ENCODE data around the gene VPS16.
"Not testable (repeated sequence)": the region's sequence is repeated elsewhere in the genome, so short reads cannot be mapped to it uniquely, and the experiment has no call there.

VPS16 gene

DNA sequence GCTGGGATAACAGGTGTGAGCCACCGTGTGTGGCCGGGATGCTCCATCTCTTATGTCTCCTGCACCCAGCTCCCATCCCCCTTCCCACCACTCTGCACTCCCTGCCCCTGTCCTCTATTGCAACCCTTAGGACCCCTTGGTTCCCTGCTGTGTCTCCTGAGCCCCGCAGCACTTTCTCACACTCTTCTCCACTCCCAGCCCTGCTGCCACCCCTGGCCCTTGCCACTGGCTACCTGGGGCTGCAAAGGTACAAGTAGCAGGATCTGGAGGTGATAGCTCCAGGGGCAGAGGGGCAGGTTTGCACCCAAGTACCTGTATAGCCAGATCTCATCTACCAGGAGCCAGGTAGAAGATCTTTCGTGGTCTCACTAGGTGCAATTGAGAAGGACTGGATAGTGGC lies 33.5 kb upstream of the VPS16 start:
- DNase-seq (ENCODE audit: low read depth in 2 of 2) = no peak

DNA sequence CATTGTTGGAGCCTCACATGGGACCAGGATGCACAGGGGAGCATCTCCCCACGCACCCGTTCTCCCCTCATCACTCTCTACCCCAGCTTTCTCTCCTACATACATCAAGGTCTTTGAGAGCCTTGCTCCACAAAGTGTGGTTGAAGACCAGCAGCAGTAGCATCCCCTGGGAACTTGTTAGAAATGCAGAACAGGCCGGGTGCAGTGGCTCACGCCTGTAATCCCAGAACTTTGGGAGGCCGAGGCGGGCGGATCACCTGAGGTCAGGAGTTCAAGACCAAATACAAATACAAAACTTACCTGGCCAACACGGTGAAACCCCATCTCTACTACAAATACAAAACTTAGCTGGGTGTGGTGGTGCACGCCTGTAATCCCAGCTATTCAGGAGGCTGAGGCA lies 32.6 kb upstream of the VPS16 start:
- not testable (repeated sequence) for DNase-seq (ENCODE audit: low read depth in 2 of 2)

DNA sequence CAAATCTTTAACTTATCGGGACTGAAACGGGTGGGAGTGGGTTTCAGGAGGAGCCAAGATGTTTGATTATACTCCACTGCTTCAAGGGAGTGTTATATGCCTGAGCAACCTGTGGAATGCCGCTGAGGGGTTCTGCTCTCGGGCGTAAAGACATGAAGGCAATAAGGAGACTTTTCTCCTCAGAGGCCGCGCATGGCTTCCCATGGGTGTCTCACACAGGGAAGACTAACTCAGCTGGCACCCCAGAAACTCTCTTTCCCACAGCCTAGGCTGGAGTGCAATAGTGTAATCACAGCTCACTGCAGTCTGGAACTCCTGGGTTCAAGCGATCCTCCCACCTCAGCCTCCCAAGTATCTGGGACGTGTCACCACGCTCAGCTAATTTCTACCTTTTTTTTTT lies 30.9 kb upstream of the VPS16 start:
- no peak for DNase-seq (ENCODE audit: low read depth in 2 of 2)

DNA sequence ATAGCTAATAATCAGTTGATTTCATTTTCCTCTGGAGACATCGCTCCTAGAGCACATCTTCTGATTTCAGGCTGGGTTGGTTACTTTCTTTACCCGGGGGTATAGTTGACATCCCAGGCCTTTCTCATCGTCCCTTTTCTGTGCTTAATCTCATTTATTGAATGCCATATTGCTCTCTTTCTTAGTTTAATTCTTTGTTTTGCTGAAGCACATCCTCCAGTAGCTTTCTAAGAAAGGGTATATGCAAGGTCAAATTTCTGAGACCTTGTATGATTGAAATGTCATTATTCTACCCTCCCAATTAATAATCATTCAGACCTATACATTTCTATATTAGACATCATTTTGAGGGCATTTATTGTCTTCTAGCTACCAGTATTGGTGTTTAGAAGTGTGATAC lies 28.4 kb upstream of the VPS16 start:
- no peak for DNase-seq (ENCODE audit: low read depth in 2 of 2)

DNA sequence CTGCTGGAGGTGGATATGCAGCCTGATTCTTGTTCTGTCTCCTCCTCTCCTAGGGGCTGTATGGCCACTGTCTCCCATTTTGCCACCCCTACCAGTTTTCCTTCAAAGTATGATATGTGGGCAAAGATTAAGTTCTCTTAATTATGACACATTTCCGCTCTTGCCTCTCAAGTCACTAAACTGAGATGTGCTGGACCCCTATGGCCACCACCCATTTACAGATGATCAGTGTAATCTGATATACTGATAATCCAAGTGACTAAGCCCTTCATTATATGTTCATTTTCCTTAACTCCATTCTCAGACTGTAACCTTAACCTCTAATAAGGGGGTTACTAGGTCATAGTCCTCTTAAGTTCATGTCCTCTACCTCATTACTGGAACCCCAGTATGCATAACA lies 26.5 kb upstream of the VPS16 start:
- no peak for DNase-seq (ENCODE audit: low read depth in 2 of 2)

DNA sequence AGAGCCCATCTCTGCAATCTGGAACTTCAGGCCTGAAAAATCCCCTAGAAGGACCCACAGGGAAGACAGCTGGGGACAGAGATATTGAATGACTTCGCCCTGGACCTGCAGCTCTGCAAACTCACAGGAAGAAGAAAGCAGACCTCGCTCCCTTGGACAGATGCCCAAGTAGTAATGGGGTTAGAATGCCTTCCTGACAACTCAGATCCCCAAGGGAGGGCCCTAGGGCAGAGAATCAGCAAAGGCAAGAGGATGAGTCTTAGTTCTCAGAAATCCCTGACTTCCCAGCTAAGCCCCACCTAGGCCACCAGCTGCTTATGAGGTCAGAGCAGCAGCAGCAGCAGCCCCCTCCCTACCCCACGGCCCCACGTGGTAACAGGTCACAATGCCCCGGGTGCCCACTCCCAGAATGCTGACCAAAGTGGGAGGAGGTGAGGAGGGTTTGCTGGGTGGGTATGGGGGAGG lies 25.9 kb upstream of the VPS16 start, which contains the start of gene C20orf141:
Gene C20orf141, plus strand, starts transcription at position 401 of the 465 bp plus-strand sequence. CDS start 198 bp downstream, outside the sequence.
- no peak for DNase-seq (ENCODE audit: low read depth in 2 of 2)

DNA sequence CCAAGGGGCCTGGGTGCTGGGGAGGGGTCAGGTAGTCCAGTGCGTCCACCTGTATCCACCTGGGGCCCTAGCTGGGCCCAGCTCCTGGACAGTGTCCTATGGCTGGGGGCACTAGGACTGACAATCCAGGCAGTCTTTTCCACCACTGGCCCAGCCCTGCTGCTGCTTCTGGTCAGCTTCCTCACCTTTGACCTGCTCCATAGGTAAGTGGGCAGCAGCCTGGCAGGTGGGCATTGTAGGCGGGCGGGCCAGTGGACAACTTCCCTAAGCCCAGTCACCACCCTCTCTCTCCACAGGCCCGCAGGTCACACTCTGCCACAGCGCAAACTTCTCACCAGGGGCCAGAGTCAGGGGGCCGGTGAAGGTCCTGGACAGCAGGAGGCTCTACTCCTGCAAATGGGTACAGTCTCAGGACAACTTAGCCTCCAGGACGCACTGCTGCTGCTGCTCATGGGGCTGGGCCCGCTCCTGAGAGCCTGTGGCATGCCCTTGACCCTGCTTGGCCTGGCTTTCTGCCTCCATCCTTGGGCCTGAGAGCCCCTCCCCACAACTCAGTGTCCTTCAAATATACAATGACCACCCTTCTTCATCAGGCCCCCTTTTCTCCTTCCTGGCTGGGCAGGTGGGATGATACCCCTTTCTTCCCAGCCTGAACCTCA lies 25.2 kb upstream of the VPS16 start:
- DNase-seq (ENCODE audit: low read depth in 2 of 2) = no peak

DNA sequence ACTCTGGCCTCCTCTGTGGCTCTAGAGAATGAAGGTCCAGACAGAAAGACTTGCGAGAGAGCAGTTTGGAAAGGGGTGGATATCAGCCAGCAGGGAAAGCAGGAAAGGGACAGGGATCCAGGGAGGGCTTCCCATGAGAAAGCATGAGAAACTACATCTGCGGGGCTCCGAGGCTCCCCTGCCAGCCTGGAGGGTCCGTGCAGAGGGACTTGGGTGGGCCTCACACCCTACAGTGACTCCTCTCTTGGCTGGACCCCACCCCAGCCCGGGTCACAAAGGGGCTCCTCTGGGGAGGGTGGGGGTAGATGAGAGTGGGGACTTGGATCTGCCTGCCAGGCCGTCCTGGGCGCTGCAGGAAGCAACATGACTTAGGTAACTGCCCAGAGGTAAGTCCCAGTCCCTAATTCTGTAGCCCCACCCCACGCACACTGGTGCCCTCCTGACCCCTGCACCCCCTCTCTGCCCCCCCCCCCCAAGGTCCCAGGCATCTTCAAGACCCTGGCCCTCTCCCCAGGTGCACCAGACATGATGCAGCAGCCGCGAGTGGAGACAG lies 24.4 kb upstream of the VPS16 start, which contains the start of gene TMEM239:
Gene TMEM239, plus strand, starts transcription at position 335 of the 553 bp plus-strand sequence. Its CDS starts 191 bp downstream, at position 526.
- DNase-seq (ENCODE audit: low read depth in 2 of 2) = no peak

DNA sequence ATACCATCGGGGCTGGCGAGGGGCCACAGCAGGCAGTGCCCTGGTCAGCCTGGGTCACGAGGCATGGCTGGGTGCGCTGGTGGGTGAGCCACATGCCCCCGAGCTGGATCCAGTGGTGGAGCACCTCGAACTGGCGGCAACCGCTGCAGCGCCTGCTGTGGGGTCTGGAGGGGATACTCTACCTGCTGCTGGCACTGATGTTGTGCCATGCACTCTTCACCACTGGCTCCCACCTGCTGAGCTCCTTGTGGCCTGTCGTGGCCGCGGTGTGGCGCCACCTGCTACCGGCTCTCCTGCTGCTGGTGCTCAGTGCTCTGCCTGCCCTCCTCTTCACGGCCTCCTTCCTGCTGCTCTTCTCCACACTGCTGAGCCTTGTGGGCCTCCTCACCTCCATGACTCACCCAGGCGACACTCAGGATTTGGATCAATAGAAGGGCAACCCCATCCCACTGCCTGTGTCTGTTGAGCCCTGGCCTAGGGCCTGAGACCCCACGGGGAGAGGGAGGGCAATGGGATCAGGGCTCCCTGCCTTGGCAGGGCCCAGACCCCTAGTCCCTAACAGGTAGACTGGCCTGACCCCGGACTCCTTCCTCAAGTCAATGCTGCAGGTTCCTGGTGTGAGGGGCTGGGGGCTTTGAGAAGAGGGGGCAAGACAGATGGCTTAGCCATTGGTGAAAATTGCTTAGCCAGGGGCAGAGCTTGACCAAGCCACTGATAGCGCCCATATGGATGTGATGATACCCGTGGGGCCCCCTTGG lies 23.8 kb upstream of the VPS16 start:
- DNase-seq (ENCODE audit: low read depth in 2 of 2) = no peak

DNA sequence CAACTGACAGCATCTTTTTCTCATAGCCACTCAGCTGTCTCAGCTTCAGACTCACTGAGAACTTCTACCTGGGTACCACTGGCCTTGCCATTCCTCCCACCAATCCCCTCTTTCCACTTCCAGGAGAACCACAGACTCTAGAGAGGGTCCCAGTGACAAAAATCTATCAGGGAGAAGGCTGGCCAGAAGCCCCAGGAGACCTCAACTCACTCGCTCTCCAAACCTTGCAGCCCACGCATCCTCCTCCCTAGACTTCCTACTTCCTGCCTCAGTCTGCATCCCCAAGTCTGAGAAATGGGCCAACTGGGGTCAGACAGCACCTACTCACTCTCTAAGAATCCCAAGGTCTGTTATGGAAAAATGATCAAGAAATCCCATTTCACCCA lies 23.2 kb upstream of the VPS16 start:
- no peak for DNase-seq (ENCODE audit: low read depth in 2 of 2)

DNA sequence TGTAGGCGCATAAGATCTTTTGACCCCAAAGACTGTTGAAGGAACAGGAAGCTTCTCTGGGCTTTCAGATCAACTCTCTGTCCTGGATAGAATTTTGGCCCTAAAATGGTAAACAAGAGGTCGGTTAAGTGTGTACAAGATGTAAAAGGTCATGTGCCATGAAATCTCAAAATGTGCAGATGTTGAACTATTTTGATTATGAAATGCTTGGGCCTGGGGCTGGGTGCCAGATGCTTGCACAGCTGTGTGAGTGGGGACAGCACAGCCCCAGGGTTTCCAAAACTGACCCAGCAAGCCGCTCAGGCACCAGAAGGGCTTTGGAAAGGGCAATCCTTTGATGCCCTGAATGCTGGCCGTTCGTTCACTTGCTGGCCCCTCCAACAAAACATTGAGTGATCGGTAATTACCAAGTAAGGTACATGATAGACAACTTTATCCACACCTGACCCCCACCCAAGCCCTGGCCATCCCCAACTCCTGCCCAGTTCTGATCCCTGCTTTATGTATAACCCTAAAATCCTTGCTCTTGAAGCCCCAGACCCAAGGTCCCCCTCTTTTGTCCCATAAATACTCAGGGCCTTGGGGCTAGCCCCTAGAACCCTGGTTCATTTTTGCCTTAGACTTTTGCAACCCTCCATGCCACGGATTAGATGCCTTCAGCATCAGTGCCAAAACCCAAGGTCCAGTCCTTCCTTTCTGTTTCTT lies 22.5 kb upstream of the VPS16 start:
- DNase-seq (ENCODE audit: low read depth in 2 of 2) = no peak

DNA sequence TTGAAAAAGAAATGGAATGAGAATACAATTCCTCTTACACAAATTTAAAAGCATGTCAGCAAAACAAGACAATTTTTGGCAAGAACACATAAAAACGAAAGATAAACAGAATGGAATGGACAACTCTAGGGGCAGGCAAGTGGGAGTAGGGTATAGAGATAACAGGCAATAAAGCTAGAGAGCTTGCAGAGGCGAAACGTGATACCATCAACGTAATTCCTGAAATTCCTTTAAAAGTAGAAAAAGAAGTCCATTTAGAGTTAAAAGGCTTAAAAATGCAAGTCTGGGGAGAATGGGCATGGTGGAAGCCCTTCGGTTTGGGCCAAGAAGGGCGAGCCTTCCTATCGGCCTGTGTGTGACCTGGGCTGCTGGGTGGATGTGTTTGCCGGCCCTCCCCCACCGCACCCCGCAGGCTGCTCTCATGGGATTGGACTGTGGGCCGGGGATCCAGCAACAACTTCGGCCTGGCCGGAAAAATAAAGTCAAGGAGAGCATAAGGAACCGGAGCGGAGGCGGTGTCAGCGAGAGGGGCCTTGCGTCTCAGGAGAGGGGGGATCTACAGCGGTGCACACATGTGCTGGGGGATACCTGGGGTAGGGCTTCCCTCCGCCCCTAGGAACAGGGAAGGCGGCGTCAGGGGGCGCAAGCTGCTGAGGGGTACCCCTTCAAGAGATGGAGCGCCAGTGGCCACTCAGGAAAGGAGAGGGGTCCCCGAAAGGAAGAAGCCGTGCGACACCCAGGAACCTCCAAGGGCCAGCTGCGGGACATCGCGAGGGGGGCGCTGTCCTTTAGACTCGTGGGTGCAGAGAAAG lies 20.3 kb upstream of the VPS16 start:
- no peak for DNase-seq (ENCODE audit: low read depth in 2 of 2)

DNA sequence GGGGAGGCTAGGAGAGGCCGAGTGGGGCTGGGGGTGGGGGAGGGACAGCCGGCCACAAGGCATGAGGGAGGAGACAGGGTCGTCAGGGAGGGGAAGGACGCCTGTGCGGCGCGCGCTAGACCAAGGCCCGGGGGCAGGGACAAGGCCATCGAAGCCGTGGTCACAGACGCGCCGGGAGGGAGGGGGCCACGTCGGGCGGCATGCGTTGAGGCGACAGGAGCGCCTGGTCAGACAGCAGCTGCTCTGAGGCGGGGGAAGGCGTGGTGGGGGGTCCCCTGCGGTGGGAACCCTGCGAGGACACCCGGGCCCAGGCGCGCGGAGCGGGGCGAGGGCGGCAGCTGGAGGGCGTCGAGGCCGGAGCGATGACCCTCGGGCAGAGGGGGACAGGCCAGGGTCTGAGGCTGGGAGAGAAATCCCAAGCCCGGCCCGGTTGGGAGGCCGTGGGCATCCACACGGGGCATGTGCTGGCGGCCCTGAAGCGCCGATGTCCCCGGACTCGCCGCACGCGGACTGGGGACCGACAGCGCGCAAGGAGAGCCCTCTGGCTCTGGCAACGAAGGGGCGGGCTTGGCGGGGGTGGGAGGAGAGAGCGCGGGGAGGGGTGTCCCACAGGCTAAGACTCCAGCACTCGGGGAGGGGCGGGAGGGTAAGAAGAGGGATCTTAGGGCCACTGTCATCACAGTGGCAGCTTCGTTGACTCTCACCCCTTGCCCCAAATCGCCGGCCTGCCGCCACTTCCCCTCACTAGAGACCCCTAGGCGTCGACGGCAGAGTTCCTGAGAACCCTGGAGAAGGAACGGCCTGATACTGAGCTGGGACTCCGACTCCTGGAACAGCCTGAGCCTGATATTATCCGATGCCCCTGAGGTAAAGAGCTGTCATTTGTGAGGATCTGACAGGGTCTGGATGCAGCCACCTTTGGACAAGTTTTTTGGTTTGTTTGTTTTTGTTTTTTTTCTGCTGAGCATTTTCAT lies 19.4 kb upstream of the VPS16 start:
- no peak for DNase-seq (ENCODE audit: low read depth in 2 of 2)

DNA sequence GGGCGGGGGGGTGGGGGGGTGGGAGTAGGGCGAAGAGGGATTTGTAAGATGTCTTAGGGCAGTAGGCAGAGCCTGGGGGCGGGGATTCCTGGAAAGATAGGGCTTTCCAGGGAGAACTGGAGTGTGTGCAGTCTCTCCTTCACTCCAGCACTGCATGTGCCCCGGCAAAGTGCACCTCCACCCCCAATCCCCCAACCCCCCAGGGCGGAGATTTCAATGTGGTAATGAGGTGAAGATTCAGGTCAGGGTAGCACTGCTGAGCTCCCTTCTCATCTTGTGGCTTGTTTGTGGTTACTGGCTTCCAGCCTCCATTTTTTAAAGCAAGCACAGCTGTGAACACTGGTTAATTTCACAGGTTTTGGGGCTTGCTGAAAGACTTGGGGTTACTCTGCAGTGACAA lies 18.5 kb upstream of the VPS16 start:
- DNase-seq (ENCODE audit: low read depth in 2 of 2) = peak; percentile 14 to 25

DNA sequence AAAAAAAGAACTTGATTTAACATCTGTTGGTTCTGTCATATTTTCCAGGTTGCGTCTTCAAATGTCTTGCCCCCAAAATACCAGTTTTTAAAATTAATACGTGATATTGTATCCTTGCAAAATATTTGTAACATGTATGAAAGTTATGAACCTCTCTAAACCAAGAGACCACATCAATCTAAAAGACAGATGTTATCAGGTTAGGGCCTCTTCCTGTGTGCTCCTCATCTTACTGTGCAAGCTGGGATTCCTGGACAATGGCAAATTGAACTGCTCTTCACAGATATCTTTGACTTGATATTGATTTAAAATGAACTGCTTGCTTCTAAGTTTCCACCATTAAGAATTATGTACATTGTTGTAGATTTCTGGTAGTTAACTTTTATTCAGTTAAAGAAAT lies 14.8 kb upstream of the VPS16 start:
- no peak for DNase-seq (ENCODE audit: low read depth in 2 of 2)

DNA sequence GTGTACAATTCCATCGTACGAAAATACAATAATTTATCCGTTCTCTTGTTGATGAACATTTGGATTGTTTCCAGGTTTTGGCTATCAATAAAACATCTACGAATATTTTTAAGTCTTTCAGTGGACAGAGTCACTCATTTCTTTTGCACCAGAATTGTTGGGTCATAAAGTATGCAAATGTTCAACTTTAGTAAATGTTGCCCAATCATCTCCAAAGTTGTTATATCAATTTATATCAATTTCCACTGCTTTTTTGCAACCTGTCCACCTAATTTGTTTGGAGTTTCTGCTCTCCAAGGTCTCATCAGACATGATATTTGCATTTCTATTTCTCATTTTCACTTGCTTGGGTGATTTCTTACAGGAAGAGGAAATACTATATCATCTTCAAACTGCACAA lies 13.9 kb upstream of the VPS16 start:
- DNase-seq (ENCODE audit: low read depth in 2 of 2) = no peak

DNA sequence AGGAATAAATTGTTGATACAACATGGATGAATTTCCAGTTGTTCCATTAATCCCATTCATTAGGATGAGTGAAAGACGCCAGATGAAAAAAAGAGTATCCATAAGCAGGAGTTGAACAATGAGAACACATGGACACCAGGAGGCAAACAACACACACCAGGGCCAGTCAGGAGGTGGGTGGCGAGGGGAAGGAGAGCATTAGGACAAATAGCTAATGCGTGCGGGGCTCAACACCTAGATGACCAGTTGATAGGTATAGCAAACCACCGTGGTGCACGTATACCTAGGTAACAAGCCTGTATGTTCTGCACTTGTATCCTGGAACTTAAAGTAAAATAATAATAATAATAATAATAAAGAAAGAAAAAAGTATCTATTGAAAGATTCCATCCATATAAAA lies 11.2 kb upstream of the VPS16 start:
- no peak for DNase-seq (ENCODE audit: low read depth in 2 of 2)

DNA sequence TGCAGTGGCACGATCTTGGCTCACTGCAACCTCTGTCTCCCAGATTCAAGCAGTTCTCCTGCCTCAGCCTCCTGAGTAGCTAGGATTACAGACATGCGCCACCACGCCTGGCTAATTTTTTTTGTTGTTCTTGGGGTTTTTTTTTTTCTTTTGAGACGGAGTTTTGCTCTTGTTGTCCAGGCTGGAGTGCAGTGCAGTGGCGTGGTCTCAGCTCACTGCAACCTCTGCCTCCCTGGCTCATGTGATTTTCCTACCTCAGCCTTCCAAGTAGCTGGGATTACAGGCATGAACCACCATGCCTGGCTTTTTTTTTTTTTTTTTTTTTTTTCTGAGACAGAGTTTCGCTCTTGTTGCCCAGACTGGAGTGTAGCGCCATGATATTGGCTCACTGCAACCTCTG lies 9.3 kb upstream of the VPS16 start:
- not testable (repeated sequence) for DNase-seq (ENCODE audit: low read depth in 2 of 2)

DNA sequence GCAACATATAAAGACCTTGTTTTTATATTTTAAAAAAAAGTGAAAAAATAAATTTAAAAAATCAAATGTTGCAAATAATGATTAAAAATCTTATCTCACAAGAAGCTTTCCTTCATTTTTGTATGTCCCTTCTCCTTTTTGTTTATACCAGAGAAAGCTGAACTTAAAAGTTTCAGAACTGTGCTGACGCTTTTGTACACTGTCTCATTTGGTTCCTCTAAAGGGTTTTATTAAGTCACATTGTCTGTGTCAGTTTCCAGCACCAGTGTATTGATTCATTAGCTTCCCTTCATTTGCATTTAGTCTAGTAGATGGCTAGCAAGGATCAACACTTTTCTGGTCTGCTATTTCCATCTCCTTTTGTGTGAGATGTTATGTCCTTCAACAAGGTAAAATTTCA lies 6.8 kb upstream of the VPS16 start:
- no peak for DNase-seq (ENCODE audit: low read depth in 2 of 2)

DNA sequence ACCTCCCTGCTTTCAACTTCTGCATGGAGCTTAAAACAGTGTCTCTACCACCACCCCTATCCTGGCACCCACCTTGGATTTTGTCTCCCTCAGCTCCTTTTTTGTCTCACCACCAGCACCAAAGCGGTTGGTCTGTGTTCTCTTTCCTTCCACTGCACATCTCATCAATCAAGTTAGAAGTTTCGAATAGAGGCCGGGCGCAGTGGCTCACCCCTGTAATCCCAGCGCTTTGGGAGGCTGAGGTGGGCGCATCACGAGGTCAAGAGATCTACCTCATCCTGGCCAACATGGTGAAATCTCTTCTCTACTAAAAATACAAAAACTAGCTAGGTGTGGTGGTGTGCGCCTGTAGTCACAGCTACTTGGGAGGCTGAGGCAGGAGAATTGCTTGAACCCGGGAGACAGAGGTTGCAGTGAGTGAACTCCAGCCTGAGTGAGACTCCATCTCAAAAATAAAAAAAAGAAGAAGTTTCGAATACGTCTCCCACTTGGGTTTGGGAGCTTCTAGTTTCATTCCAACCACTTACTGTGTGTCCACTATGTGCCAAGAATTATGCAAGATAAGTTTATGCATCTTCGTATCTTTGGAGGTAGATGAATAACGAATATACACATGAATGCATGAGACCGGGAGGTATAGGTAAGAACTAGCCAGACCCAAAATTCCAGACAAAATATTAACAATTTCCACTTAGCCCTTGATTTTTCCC lies 6.0 kb upstream of the VPS16 start:
- DNase-seq (ENCODE audit: low read depth in 2 of 2) = no peak

All from stimulated activated CD8-positive, alpha-beta memory T cell treated with anti-CD3 and anti-CD28 coated beads, Interleukin-7, amount 100 ng/mL, for 4 hours (primary cell).